Calu3 (cell line): ENCODE results near the gene SIM2. TPM values are rescaled to one million over a fixed set of nuclear protein-coding genes. Genes with fewer than 3 reads are reported as not detected.

Experiments used
- BruUV-seq: library from RNA; stranded (reverse); fragments of 400-500 nt; replicated peaks from 2 replicates; lab custom pipeline; 2021; lab: Mats Ljungman, UMichigan
- CTCF ChIA-PET: fragments of 300-600 bp; sonication (Branson Sonifier 250); formaldehyde crosslinking; loops from one replicate; lab custom pipeline; 2022; ENCODE audit warnings: antibody characterized with exemption; lab: Charles Lee
- DNase-seq: peaks from one replicate; pipeline ENCODE4 v3.0.0; 2022
- H3K27ac Mint-ChIP-seq: one replicate; pipeline ENCODE4 v1.8.0; 2022; ENCODE audit warnings: mixed read lengths; ENCODE audit not compliant: unreplicated experiment
- H3K27me3 Mint-ChIP-seq: one replicate; pipeline ENCODE4 v1.8.0; 2022; ENCODE audit warnings: mixed read lengths; ENCODE audit not compliant: unreplicated experiment
- H3K36me3 Mint-ChIP-seq: one replicate; pipeline ENCODE4 v1.8.0; 2022; ENCODE audit warnings: mild to moderate bottlenecking, moderate library complexity, mixed read lengths; ENCODE audit not compliant: insufficient read depth, unreplicated experiment
- H3K4me1 Mint-ChIP-seq: one replicate; pipeline ENCODE4 v1.8.0; 2022; ENCODE audit warnings: mild to moderate bottlenecking, low read depth, mixed read lengths; ENCODE audit not compliant: unreplicated experiment
- H3K4me3 Mint-ChIP-seq: one replicate; pipeline ENCODE4 v1.8.0; 2022; ENCODE audit warnings: mild to moderate bottlenecking, low read depth, moderate library complexity, mixed read lengths; ENCODE audit not compliant: unreplicated experiment
- H3K9me3 Mint-ChIP-seq: one replicate; pipeline ENCODE4 v1.8.0; 2022; ENCODE audit warnings: low read depth, mixed read lengths; ENCODE audit not compliant: unreplicated experiment
- intact Hi-C: fragments of 100-400 bp; cut with micrococcal nuclease; formaldehyde crosslinking; loops from one replicate; pipeline ENCODE4 v1.10.0; 2022; ENCODE audit not compliant: unreplicated experiment
- total RNA-seq: library from RNA; stranded (reverse); gene quantifications from 2 replicates; pipeline ENCODE4 v1.2.3, GENCODE V29; 2022
- TF ChIP-seq, protein P1 (sequence below): fragments of 200-600 bp; IDR thresholded peaks from one replicate; pipeline ENCODE4 v1.8.0; 2022; ENCODE audit warnings: antibody characterized with exemption; ENCODE audit not compliant: unreplicated experiment

The SIM2 gene
- total RNA-seq, 1 experiment from 2014 or later = 15.4 TPM

DNA sequence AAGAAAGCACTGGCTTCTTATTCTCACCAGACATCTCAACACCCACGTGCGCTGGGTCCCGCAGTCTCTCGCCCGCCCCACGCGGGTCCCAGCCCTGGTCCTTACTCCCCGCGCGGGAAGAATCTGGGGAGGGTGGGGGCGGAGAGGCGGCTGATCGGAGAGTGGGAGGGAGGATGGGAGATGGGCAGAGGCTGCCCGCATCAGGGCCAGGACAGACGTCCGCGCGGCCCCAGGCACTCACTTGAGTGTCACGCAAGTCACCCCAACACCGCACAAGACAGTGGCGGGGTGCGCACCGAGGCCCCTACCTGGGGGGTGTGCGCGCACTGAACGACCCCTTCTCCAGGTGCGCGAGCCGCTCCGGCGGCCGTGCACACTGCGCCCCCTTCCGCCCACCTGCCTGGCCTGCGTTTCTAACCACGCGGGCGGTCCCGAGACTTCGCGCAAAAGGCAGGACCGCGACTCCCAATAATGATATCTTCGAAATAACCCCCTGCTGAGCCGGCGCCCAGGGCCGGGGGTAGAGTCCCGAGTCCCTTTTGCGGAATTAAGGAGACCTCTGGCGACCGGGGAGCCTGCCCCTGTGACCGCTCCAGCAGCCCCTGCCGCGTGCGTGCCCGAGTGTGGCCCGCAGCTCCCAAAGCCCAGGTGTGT, 6.0 kb upstream of the SIM2 start:
- Mint-ChIP-seq H3K9me3 (no peaks in the 10 kb centered on the region), H3K27ac (no peak overlapping the region), H3K36me3 (peaks cover 5% of the 10 kb centered on the region), H3K4me3 (no peak overlapping the region), H3K27me3 (no peaks in the 10 kb centered on the region), H3K4me1 (no peaks in the 10 kb centered on the region)
- no peak for DNase-seq
- no TSS peak for BruUV-seq
- TF ChIP-seq, protein P1, sequence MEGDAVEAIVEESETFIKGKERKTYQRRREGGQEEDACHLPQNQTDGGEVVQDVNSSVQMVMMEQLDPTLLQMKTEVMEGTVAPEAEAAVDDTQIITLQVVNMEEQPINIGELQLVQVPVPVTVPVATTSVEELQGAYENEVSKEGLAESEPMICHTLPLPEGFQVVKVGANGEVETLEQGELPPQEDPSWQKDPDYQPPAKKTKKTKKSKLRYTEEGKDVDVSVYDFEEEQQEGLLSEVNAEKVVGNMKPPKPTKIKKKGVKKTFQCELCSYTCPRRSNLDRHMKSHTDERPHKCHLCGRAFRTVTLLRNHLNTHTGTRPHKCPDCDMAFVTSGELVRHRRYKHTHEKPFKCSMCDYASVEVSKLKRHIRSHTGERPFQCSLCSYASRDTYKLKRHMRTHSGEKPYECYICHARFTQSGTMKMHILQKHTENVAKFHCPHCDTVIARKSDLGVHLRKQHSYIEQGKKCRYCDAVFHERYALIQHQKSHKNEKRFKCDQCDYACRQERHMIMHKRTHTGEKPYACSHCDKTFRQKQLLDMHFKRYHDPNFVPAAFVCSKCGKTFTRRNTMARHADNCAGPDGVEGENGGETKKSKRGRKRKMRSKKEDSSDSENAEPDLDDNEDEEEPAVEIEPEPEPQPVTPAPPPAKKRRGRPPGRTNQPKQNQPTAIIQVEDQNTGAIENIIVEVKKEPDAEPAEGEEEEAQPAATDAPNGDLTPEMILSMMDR = no peak
- CTCF ChIA-PET = no interaction called here
- intact Hi-C loops = loop anchor here (10.0 kb wide), 1 partner anchor 58 kb away; no protein-coding TSS in a partner anchor

DNA sequence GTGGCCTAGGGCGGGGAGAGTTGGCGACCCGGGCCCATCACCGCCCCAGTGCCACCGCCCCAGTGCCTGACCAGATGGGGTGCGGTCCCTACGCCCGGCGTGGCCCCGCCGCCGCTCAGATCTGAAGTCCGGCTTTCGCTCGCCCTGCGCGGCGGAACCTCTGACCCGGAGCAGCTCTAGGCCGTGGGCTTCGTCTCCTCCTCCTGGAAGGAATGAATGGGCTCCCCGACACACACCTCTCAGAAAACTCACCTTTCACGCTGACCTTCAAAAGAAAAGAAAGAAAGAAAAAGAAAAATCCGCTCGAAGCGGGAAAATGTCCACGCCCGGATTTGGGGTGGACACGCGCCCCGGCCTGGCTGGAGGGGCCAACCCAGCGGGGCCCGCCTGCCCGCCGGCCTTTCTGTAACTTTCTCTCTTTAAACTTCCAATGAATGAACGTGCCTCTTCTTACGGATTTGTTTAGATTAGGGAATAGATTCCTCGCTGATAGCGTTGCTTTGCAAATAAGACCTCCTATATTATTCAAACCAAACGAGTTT, 5.4 kb upstream of the SIM2 start:
- DNase-seq = no peak
- Mint-ChIP-seq H3K36me3 (peaks cover 11% of the 10 kb centered on the region), H3K27ac (no peak overlapping the region), H3K9me3 (no peaks in the 10 kb centered on the region), H3K4me1 (no peaks in the 10 kb centered on the region), H3K4me3 (no peak overlapping the region), H3K27me3 (no peaks in the 10 kb centered on the region)
- no TSS peak for BruUV-seq
- CTCF ChIA-PET = no interaction called here
- TF ChIP-seq, protein P1 = no peak
- intact Hi-C loops = loop anchor here (10.0 kb wide), 1 partner anchor 59 kb away; no protein-coding TSS in a partner anchor

DNA sequence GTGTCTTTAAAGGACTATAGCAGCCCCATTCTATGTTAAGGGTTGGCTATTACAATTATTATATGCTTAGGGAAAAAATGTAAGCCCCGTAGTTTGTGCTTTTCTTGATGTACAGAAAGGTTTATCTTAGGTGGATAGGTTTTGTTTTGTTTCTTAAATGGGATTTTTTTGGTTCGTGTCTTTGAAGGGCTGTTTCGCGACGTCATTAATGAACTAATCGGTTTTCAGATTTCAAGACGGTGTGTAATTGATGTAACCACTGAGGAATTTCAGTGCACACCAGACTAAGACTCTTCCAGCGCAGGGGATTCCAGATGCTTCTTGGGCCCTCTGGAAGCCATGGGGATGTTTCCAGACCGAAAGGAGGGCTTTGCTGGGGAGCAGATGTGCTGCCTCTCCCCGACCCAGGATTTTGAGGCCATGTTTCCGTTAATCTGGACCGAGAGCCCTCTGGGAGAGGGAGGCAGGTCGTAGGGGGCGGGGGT, 4.8 kb upstream of the SIM2 start:
- Mint-ChIP-seq H3K36me3 (peaks cover 13% of the 10 kb centered on the region), H3K27ac (no peak overlapping the region), H3K27me3 (no peaks in the 10 kb centered on the region), H3K9me3 (no peaks in the 10 kb centered on the region), H3K4me3 (no peak overlapping the region), H3K4me1 (no peaks in the 10 kb centered on the region)
- DNase-seq = no peak
- TF ChIP-seq, protein P1 = no peak
- intact Hi-C loops = loop anchor here (10.0 kb wide), 1 partner anchor 59 kb away; no protein-coding TSS in a partner anchor
- CTCF ChIA-PET = interaction anchor here (0.6 kb wide), 1 partner anchor 59 kb away, joined by 4 read pairs; no protein-coding TSS in a partner anchor
- BruUV-seq = no TSS peak

DNA sequence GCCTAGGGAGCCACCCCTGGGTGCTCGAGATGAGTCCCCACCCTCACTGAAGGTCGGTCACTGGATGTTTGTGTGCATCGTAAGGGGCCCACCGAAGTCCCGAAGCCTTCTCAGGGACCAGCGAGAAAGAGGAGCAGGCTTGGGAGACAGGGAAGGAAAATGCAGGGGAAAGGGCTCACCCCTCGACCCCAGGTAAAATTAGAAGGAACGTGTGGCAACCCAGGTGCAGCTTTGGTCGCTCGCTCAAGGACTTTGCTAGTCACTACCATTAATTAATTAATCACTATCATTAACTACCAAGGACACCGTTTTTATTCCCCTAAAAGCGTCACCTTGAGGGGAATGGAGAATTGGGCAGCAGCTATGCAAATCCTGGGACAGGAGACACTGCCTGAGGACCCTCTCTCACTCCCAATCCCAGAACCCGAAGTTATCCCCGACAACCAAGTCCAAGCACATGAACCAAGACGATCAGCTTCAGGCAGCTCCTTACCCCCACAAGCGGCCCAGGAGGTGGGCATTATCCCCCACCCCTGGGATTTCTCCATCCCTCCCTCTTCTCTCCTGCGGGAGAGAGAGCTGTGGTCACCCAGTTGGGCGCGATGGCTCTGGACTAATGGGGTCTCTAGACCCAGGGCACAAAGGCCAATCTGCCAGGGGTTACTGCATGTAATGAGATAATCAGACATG, 4.2 kb upstream of the SIM2 start:
- Mint-ChIP-seq H3K4me1 (no peaks in the 10 kb centered on the region), H3K27ac (no peak overlapping the region), H3K27me3 (no peaks in the 10 kb centered on the region), H3K4me3 (no peak overlapping the region), H3K9me3 (no peaks in the 10 kb centered on the region), H3K36me3 (peaks cover 13% of the 10 kb centered on the region)
- TF ChIP-seq, protein P1 = no peak
- CTCF ChIA-PET = interaction anchor here (0.6 kb wide), 1 partner anchor 60 kb away, joined by 4 read pairs; no protein-coding TSS in a partner anchor
- BruUV-seq = no TSS peak
- DNase-seq = no peak
- intact Hi-C loops = loop anchor here (10.0 kb wide), 1 partner anchor 60 kb away; no protein-coding TSS in a partner anchor
